HG03571 (cell line): ENCODE data around the gene COA3.

Experiments used
- ATAC-seq: cut with Tn5 transposase; IDR thresholded peaks from one replicate; pipeline ENCODE4 v1.9.1; 2021; ENCODE audit not compliant: unreplicated experiment

Gene COA3, protein sequence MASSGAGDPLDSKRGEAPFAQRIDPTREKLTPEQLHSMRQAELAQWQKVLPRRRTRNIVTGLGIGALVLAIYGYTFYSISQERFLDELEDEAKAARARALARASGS

GRCh38 chr17:42798383-42799380 is at the start of gene COA3, which contains the start of gene CNTD1:
Gene COA3, minus strand, starts transcription at chr17:42798704. Its CDS starts 23 bp downstream, at chr17:42798681.
Gene CNTD1, plus strand, starts transcription at chr17:42798861. Its CDS starts 207 bp downstream, at chr17:42799068.
- ATAC-seq = no peak

- no peak for ATAC-seq
Measured at GRCh38 chr17:42848093-42848492, 49.6 kb upstream of the COA3 start.

DNA sequence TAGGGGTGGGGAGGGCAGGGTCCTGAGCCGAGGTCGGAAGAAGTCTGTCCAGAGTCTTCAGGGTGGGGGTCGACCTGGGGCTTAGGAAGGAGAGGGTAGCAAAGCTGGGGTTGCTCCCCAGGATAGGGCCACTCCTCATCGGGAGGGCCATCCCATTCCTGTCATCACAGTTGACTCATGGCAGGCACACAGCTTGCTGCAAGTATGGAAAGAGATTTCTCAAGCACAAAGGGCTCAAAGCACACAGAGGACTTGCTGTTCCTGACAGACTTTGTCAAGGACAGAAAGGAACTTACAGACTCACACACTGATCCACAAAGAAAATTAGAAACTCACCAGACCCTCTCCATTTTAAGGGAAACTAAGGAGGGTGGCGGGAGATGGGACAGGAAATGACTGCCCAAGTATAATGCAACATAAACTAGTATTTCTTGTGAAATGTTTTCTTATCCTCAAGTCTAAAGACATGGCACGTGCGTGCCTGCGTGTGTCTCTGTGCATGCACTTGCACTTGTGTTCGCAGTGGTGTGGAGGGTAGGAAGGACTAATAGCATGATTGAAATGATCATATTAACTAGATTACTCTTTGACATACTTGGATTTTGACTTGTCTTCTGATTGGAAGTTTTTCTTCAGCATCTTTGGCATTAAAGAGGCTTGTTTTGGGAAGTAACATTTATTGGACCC is 48.2 kb upstream of the COA3 start:
- no peak for ATAC-seq

- ATAC-seq = no peak
Measured at GRCh38 chr17:42845918-42846593, 47.6 kb upstream of the COA3 start.

DNA sequence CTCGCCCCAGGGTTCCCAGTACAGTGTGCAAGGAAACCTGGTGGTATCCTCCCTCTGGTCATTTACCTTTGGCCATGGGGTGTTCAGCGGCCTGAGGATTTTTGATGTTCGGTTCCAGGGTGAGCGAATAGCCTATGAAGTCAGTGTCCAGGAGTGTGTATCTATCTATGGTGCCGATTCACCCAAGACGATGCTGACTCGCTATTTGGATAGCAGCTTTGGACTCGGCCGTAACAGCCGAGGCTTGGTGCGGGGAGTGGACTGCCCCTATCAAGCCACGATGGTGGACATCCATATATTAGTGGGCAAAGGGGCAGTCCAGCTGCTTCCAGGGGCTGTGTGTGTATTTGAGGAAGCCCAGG is 47.0 kb upstream of the COA3 start:
- ATAC-seq = no peak

DNA sequence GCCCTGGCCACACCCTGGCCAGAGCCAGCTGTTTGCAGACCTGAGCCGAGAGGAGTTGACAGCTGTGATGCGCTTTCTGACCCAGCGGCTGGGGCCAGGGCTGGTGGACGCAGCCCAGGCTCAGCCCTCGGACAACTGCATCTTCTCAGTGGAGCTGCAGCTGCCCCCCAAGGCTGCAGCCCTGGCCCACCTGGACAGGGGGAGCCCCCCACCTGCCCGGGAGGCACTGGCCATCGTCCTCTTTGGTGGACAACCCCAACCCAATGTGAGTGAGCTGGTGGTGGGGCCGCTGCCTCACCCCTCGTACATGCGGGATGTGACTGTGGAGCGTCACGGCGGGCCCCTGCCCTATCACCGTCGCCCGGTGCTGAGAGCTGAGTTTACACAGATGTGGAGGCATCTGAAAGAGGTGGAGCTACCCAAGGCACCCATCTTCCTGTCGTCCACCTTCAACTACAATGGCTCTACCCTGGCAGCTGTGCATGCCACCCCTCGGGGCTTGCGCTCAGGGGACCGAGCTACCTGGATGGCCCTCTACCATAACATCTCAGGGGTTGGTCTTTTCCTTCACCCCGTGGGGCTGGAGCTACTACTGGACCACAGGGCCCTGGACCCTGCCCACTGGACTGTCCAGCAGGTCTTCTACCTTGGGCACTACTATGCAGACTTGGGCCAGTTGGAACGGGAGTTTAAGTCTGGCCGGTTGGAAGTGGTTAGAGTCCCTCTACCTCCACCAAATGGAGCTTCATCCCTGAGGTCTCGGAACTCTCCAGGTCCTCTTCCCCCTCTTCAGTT is 46.5 kb upstream of the COA3 start:
- ATAC-seq = no peak

- ATAC-seq = no peak
Measured at GRCh38 chr17:42844271-42844670, 45.8 kb upstream of the COA3 start, which contains the start of gene AOC2. Gene AOC2, plus strand, starts transcription at chr17:42844580. Its CDS starts 47 bp downstream, at chr17:42844627.

DNA sequence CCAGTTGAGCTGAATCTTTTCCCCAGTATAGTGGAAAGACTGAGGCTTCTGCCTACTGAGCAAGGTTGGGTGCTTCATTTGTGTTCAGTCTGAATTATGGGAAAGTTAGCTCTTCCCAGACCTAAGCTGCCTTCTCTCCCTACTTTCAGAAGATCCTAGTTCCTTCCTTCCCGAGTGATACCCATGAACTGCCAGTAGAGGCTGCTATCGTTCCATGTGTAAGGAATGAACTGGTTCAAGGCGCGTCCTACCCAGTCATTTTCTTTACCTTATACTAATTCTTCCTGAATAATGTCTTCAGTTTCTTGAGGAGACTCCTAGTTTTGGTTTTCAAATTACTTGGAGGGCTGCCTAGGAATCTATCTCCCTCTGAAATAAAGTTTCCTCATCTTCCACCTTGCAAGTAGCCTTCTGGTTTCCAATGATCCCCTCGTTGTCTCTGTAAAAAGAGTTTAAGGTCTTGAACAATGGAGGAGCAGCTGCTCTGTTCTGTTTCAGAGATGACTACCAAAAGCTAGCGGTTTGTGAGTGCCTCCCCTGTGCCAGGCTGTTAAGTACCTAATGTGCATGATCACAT is 44.9 kb upstream of the COA3 start:
- no peak for ATAC-seq

GRCh38 chr17:42841975-42842685 is 43.6 kb upstream of the COA3 start:
- ATAC-seq = no peak

DNA sequence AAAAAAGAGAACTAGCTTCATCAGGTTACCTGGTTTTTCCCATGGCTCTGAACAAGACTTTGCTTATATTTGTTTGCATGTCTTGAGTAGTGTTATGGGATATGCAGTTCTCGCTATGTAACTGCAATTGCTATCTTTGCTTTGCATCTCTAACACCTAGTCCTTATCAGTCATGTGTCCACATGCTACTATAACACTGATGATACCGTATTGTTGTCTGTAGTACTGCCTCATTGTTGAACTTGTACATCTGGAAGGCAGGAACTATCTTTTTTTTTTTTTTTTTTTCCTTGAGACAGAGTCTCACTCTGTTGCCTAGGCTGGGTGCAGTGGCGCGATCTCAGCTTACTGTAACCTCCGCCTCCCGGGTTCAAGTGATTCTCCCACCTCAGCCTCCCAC is 37.2 kb upstream of the COA3 start:
- ATAC-seq = no peak

GRCh38 chr17:42833767-42834422 is 35.4 kb upstream of the COA3 start:
- no peak for ATAC-seq

GRCh38 chr17:42832934-42833766 is 34.6 kb upstream of the COA3 start, which contains the start of gene PSME3:
Gene PSME3, plus strand, starts transcription at chr17:42833397. Its CDS starts 235 bp downstream, at chr17:42833632.
- peak; percentile 85 for ATAC-seq

- ATAC-seq = peak; percentile 9
Measured at GRCh38 chr17:42832213-42832933, 33.9 kb upstream of the COA3 start.

GRCh38 chr17:42830971-42831370 is 32.5 kb upstream of the COA3 start:
- no peak for ATAC-seq

DNA sequence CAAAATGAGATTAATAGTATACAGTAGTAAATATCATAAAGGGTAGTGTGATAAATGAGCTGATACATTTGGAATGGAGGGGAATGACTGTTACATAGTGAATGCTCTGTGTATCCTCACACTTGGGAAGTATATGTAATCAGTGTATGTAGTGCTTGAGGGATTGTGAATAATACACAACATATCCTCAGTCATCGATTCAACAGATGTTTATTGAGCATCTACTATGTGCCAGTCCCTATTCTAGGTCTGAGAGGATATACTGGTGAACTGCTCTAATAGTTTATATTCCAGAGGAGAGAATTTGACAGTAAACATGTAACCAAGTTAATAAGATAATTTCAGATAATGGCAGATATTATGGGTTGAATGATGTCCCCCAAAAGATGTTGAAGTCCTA is 29.0 kb upstream of the COA3 start:
- no peak for ATAC-seq

DNA sequence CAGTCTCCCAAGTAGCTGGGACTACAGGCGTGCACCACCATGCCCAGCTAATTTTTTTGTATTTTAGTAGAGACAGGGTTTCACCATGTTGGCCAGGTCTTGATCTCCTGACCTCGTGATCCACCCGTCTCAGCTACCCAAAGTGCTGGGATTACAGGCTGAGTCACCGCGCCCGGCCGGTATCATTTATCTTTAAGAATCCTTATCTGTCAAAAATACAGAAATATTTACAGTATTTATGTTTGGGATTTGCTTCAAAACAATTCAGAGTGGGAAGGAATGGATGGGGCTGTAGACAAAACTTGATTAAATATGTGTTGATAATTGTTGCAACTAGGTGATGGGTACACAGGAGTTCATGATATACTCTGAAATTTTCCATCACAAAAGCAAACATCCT is 22.7 kb upstream of the COA3 start:
- no peak for ATAC-seq

GRCh38 chr17:42819939-42820535 is 21.5 kb upstream of the COA3 start:
- no peak for ATAC-seq
